ENCODE measurements around the gene ZC3H10. TPM values are rescaled to one million over a fixed set of nuclear protein-coding genes. Genes with fewer than 3 reads are reported as not detected.

The ZC3H10 gene
- total and polyA plus RNA-seq, 2 of the 13 experiments (the other 11 are each of a cell fraction or from before 2014, with no cell fraction given) = 0.70 to 2.3 TPM

DNA sequence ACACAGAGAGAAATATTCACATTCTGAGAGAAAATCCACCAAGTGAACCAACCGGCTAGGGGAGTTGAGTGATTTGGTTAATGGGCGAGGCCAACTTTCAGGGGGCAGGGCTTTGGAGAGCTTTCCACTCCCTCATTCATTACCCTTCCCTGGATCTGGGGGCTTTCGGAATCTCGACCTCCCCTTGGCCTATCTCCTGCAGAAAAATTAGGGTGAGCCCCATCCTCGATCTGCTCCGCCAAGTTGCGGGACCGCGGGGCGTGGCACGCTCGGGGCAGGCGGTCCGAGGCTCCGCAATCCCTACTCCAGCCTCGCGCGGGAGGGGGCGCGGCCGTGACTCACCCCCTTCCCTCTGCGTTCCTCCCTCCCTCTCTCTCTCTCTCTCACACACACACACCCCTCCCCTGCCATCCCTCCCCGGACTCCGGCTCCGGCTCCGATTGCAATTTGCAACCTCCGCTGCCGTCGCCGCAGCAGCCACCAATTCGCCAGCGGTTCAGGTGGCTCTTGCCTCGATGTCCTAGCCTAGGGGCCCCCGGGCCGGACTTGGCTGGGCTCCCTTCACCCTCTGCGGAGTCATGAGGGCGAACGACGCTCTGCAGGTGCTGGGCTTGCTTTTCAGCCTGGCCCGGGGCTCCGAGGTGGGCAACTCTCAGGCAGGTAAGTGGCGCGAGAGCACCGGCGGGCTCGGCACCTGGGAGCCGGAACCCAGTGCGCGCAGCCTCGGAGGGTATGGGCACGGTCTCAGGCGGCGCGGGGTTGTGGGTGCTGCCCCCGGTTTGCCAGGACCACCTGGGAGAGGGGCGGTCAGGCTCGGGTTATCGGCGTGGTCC lies 38.1 kb upstream of the ZC3H10 start, which contains the start of gene ERBB3 (continued):
- TF ChIP-seq, protein P1, sequence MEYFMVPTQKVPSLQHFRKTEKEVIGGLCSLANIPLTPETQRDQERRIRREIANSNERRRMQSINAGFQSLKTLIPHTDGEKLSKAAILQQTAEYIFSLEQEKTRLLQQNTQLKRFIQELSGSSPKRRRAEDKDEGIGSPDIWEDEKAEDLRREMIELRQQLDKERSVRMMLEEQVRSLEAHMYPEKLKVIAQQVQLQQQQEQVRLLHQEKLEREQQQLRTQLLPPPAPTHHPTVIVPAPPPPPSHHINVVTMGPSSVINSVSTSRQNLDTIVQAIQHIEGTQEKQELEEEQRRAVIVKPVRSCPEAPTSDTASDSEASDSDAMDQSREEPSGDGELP (IDR thresholded peaks at IDR 0.05; ENCODE audit: borderline replicate concordance, low read depth) = 0 out of 2 replicates have a peak, but pooled peaks have one; percentile 29
- TF ChIP-seq ZNF607 (CRISPR knock-in tag; IDR thresholded peaks at IDR 0.05; ENCODE audit: borderline replicate concordance) (peak; percentile 89), ZNF768 (CRISPR knock-in tag; IDR thresholded peaks at IDR 0.05) (peak; percentile 38), ZNF253 (CRISPR knock-in tag; IDR thresholded peaks at IDR 0.05; ENCODE audit: borderline replicate concordance) (0 out of 2 replicates have a peak, but pooled peaks have one; percentile 34), ZNF788 (CRISPR knock-in tag; IDR thresholded peaks at IDR 0.05; ENCODE audit: borderline replicate concordance) (peak; percentile 89), ZNF772 (CRISPR knock-in tag; IDR thresholded peaks at IDR 0.05) (peak; percentile 83; the same call in 1 of the 2 replicates), NFKB2 (CRISPR knock-in tag; IDR thresholded peaks at IDR 0.05; ENCODE audit: borderline replicate concordance) (peak; percentile 29; the same call in 1 of the 2 replicates), ZNF614 (CRISPR knock-in tag; IDR thresholded peaks at IDR 0.05; ENCODE audit: borderline replicate concordance) (no peak), ZNF878 (CRISPR knock-in tag; IDR thresholded peaks at IDR 0.05) (no peak), SALL1 (CRISPR knock-in tag; IDR thresholded peaks at IDR 0.05) (peak; percentile 72), SRSF9 (IDR thresholded peaks at IDR 0.05; ENCODE audit: borderline replicate concordance, insufficient read depth, low read depth, low read length, poor library complexity, severe bottlenecking) (no peak), ZNF33B (CRISPR knock-in tag; IDR thresholded peaks at IDR 0.05) (0 out of 2 replicates have a peak, but pooled peaks have one; percentile 53), ZKSCAN1 (IDR thresholded peaks at IDR 0.05; ENCODE audit: low read length) (no peak), KDM2A (CRISPR knock-in tag; IDR thresholded peaks at IDR 0.05; ENCODE audit: borderline replicate concordance, low read depth) (peak; percentile 83), IKZF4 (CRISPR knock-in tag; IDR thresholded peaks at IDR 0.05; ENCODE audit: borderline replicate concordance, low read depth, not compliant biosample characterization) (no peak), ZNF7 (CRISPR knock-in tag; IDR thresholded peaks at IDR 0.05) (no peak), ZSCAN30 (CRISPR knock-in tag; IDR thresholded peaks at IDR 0.05) (0 out of 2 replicates have a peak, but pooled peaks have one; percentile 48), FIP1L1 (IDR thresholded peaks at IDR 0.05; ENCODE audit: borderline replicate concordance, insufficient read depth, low read depth, low read length) (0 out of 2 replicates have a peak, but pooled peaks have one; percentile 18), RCOR2 (CRISPR knock-in tag; IDR thresholded peaks at IDR 0.05) (no peak), BCL6 (CRISPR knock-in tag; IDR thresholded peaks at IDR 0.05) (0 out of 2 replicates have a peak, but pooled peaks have one; percentile 13), ELF3 (CRISPR knock-in tag; IDR thresholded peaks at IDR 0.05) (no peak; the same call in 1 of the 2 replicates), FLYWCH1 (CRISPR knock-in tag; IDR thresholded peaks at IDR 0.05) (peak; percentile 87; the same call in 1 of the 2 replicates), HNF4A (CRISPR knock-in tag; IDR thresholded peaks at IDR 0.05) (peak; percentile 60), AHR (CRISPR knock-in tag; IDR thresholded peaks at IDR 0.05) (no peak; the same call in 1 of the 2 replicates)
- TF ChIP-seq, protein P2, sequence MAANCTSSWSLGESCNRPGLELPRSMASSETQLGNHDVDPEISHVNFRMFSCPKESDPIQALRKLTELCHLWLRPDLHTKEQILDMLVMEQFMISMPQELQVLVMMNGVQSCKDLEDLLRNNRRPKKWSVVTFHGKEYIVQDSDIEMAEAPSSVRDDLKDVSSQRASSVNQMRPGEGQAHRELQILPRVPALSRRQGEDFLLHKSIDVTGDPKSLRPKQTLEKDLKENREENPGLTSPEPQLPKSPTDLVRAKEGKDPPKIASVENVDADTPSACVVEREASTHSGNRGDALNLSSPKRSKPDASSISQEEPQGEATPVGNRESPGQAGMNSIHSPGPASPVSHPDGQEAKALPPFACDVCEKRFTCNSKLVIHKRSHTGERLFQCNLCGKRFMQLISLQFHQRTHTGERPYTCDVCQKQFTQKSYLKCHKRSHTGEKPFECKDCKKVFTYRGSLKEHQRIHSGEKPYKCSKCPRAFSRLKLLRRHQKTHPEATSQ (CRISPR knock-in tag; IDR thresholded peaks at IDR 0.05; ENCODE audit: borderline replicate concordance) = peak; percentile 53; the same call in 1 of the 2 replicates
- TF ChIP-seq, protein P3, sequence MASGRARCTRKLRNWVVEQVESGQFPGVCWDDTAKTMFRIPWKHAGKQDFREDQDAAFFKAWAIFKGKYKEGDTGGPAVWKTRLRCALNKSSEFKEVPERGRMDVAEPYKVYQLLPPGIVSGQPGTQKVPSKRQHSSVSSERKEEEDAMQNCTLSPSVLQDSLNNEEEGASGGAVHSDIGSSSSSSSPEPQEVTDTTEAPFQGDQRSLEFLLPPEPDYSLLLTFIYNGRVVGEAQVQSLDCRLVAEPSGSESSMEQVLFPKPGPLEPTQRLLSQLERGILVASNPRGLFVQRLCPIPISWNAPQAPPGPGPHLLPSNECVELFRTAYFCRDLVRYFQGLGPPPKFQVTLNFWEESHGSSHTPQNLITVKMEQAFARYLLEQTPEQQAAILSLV (CRISPR knock-in tag; IDR thresholded peaks at IDR 0.05; ENCODE audit: borderline replicate concordance) = no peak; the same call in 1 of the 2 replicates

All from HepG2 (cell line).